AG20443 (cell line): Measurements from ENCODE around the gene SMC2.

ENCODE experiments used
- DNase-seq: peaks from one replicate; pipeline ENCODE4 v3.0.0; 2012; ENCODE audit warnings: low spot score, mixed read lengths

The SMC2 gene

GRCh38 chr9:104093647-104094533 is at the start of gene SMC2:
Gene SMC2, plus strand, starts transcription at chr9:104094309. Its CDS starts 1,076 bp downstream, at chr9:104095385.
- DNase-seq, result peak; percentile 97

GRCh38 chr9:104068546-104068945 is 25.6 kb upstream of the SMC2 start:
- DNase-seq, result peak; percentile 12

GRCh38 chr9:104069288-104069687 is 24.8 kb upstream of the SMC2 start:
- no peak for DNase-seq

- DNase-seq, result no peak
Observed at GRCh38 chr9:104071589-104071988, 22.5 kb upstream of the SMC2 start.

- no peak for DNase-seq
Observed at GRCh38 chr9:104073098-104073769, 20.9 kb upstream of the SMC2 start.

GRCh38 chr9:104073770-104074133 is 20.4 kb upstream of the SMC2 start:
- peak; percentile 43 for DNase-seq

GRCh38 chr9:104074876-104075275 is 19.2 kb upstream of the SMC2 start:
- peak; percentile 62 for DNase-seq

GRCh38 chr9:104075801-104076753 is 18.0 kb upstream of the SMC2 start:
- peak; percentile 37 for DNase-seq

- no peak for DNase-seq
Observed at GRCh38 chr9:104078596-104078995, 15.5 kb upstream of the SMC2 start.

GRCh38 chr9:104080983-104081382 is 13.1 kb upstream of the SMC2 start:
- no peak for DNase-seq

GRCh38 chr9:104082168-104082567 is 11.9 kb upstream of the SMC2 start:
- DNase-seq, result no peak

- DNase-seq, result no peak
Observed at GRCh38 chr9:104085525-104085924, 8.6 kb upstream of the SMC2 start.

- no peak for DNase-seq
Observed at GRCh38 chr9:104087894-104088293, 6.2 kb upstream of the SMC2 start.

- DNase-seq, result no peak
Observed at GRCh38 chr9:104088416-104088815, 5.7 kb upstream of the SMC2 start.

GRCh38 chr9:104090578-104090977 is 3.5 kb upstream of the SMC2 start:
- no peak for DNase-seq

- no peak for DNase-seq
Observed at GRCh38 chr9:104091116-104091515, 3.0 kb upstream of the SMC2 start.

- no peak for DNase-seq
Observed at GRCh38 chr9:104091708-104092107, 2.4 kb upstream of the SMC2 start.

- no peak for DNase-seq
Observed at GRCh38 chr9:104092192-104092591, 1.9 kb upstream of the SMC2 start.

- DNase-seq, result no peak
Observed at GRCh38 chr9:104092875-104093600, 1.1 kb upstream of the SMC2 start.

GRCh38 chr9:104094534-104095015 is 466 bp downstream of the SMC2 start:
- no peak for DNase-seq

- no peak for DNase-seq
Observed at GRCh38 chr9:104099630-104100029, 5.5 kb downstream of the SMC2 start.
